ENCODE data around the gene SP2.

DNA sequence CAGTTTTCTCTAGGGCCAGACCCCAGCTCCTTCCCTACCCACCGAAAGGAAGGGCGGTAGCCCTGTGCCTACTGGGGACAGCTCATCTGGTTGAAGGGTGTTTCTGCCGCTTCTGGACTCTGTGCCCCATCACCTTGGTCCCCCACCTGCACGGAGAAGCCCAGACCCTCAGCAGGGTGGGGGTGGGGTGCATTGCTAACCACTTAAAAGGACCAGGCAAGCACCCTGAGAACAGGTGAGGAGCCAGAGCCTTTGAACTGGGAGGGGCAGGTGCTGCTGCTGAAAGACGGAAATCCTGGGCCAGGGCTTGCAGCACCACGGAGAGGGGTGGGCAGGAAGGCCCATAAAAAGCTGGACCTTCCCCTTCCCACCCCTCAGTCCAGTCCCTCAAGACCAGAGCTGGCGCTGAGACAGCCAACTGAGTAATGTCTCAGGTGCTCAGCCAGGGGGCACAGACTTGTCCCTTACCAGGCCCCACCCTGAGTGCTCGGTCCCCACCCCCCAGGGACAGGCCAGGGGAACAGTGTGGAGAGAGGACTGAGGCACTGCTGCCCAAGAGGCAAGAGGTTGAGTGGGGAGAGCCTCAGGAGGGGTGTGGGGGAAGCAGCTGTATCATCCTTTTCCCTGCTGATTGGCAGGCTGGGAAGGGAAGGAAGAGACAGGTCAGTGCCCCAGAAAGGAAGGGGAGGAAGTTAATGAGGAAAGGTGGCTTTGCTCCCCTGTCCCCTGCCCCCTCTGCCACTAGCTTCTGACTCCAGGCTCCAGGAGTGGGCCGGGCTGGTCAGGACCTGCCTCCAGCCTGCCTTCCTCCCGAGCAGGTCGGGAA is 10.9 kb upstream of the SP2 start:
- TF ChIP-seq CTCF (IDR thresholded peaks at IDR 0.05), result no peak
- no peak for TF ChIP-seq POLR2A (IDR thresholded peaks at IDR 0.05)

Data from esophagus squamous epithelium (tissue), 4 donors.